K562 (cell line): ENCODE measurements around the gene MRPS6. TPM values are rescaled to one million over a fixed set of nuclear protein-coding genes. Genes with fewer than 3 reads are reported as not detected.

Experiments used
- CHD2 ChIP-seq: IDR thresholded peaks from 2 replicates; pipeline ENCODE4 v1.6.1; 2011; ENCODE audit warnings: low read depth, low read length
- GATA2 ChIP-seq: sonication (generic); formaldehyde crosslinking; IDR thresholded peaks from 2 replicates; pipeline ENCODE4 v1.4.0; 2020; ENCODE audit warnings: mild to moderate bottlenecking, missing genetic modification reagents
- HDAC1 ChIP-seq, 2 experiments: fragments of 450-650 bp; IDR thresholded peaks; 2 replicates each; pipeline ENCODE4 v1.6.1; 2016 to 2017; ENCODE audit warnings: inconsistent platforms in 1 of 2, mild to moderate bottlenecking in 1 of 2, moderate library complexity in 1 of 2
- HDAC3 ChIP-seq: fragments of 450-650 bp; IDR thresholded peaks from 2 replicates; pipeline ENCODE4 v1.6.1; 2018; ENCODE audit warnings: borderline replicate concordance, mild to moderate bottlenecking, moderate library complexity; ENCODE audit not compliant: partially characterized antibody
- HDAC8 ChIP-seq: fragments of 450-650 bp; IDR thresholded peaks from 2 replicates; pipeline ENCODE4 v1.6.1; 2016; ENCODE audit warnings: mild to moderate bottlenecking, missing genetic modification characterization, moderate library complexity, missing compliant biosample characterization
- HNRNPLL ChIP-seq: fragments of 200-400 bp; formaldehyde crosslinking; IDR thresholded peaks from 2 replicates; pipeline ENCODE4 v1.6.1; 2017; ENCODE audit warnings: low read length, low read depth, mild to moderate bottlenecking; ENCODE audit not compliant: poor library complexity, severe bottlenecking
- LCOR ChIP-seq: sonication (generic); formaldehyde crosslinking; IDR thresholded peaks from 2 replicates; pipeline ENCODE4 v1.8.0; 2022; ENCODE audit warnings: mild to moderate bottlenecking, missing genetic modification reagents
- MAFK ChIP-seq: IDR thresholded peaks from 2 replicates; pipeline ENCODE4 v1.6.1; 2011; ENCODE audit warnings: low read length, improper control_type of control experiment
- POLR3G ChIP-seq: IDR thresholded peaks from 2 replicates; pipeline ENCODE4 v1.6.1; 2011; ENCODE audit not compliant: insufficient read length, insufficient replicate concordance; ENCODE audit errors: extremely low read depth
- REST ChIP-seq, 2 experiments: fragments of 450-650 bp; formaldehyde crosslinking in 1 of 2; IDR thresholded peaks; 2 replicates each; pipeline versions ENCODE4 v1.4.0 to v1.6.1; 2014 to 2020; ENCODE audit warnings: mild to moderate bottlenecking in 2 of 2, borderline replicate concordance in 1 of 2, low read depth in 1 of 2
- TAF7 ChIP-seq: fragments of 450-650 bp; IDR thresholded peaks from 2 replicates; pipeline ENCODE4 v1.6.1; 2016; ENCODE audit warnings: missing genetic modification characterization, missing compliant biosample characterization
- TBP ChIP-seq: optimal IDR thresholded peaks from 2 replicates; pipeline ENCODE3; 2011; ENCODE audit warnings: low read depth, low read length, improper control_type of control experiment
- THRB ChIP-seq: fragments of 450-650 bp; formaldehyde crosslinking; conservative IDR thresholded peaks from 2 replicates; pipeline ENCODE4 v1.4.0; 2022; ENCODE audit warnings: mild to moderate bottlenecking, missing genetic modification characterization
- ZEB2 ChIP-seq: fragments of 450-650 bp; IDR thresholded peaks from 2 replicates; pipeline ENCODE4 v1.6.1; 2016
- ZFP1 ChIP-seq: fragments of 450-650 bp; formaldehyde crosslinking; IDR thresholded peaks from 2 replicates; pipeline ENCODE4 v1.4.0; 2020; ENCODE audit warnings: mild to moderate bottlenecking, mixed read lengths
- ZZZ3 ChIP-seq: fragments of 450-650 bp; IDR thresholded peaks from 2 replicates; pipeline ENCODE4 v1.6.1; 2016; ENCODE audit warnings: antibody characterized with exemption, mild to moderate bottlenecking, moderate library complexity
- polyA plus RNA-seq, 8 experiments: library from polyadenylated mRNA; depleted of rRNA in 4 of 8; stranded (reverse) in 5 of 8; unstranded in 3 of 8; fragments of >200 nt; fragmentation: Nextera tagmentation in 2 of 8; fragmentation: Illumina TruSeq in 1 of 8; extraction: Ambion mirVana in 2 of 8; extraction: Trizol in 1 of 8; gene quantifications; 2 replicates each; pipeline versions ENCODE4 v1.2.1 to v1.2.3, GENCODE V29; 2011 to 2014; ENCODE audit warnings: inconsistent platforms in 1 of 8, missing spikeins in 1 of 8
- total RNA-seq, 7 experiments: library from RNA; depleted of rRNA in 6 of 7; stranded (reverse); fragments of >200 nt in 6 of 7; fragmentation: Illumina TruSeq in 2 of 7; extraction: Trizol in 2 of 7; gene quantifications; 2 replicates each; pipeline versions ENCODE4 v1.2.1 to v1.2.3, GENCODE V29; 2011 to 2021; ENCODE audit warnings: low replicate concordance in 1 of 7

The MRPS6 gene
- total and polyA plus RNA-seq, 9 of the 15 experiments (the other 6 are each of a cell fraction or from before 2014, with no cell fraction given), result 26.1 to 72.0 (median 39.3) TPM

- TF ChIP-seq ZFP1 (CRISPR knock-in tag), result 0 out of 2 replicates have a peak, but pooled peaks have one; percentile 24
- peak; percentile 33 for TF ChIP-seq HNRNPLL
- 0 out of 4 replicates have a peak, but pooled peaks of 1 of the 2 experiments have one; percentile 25 for TF ChIP-seq HDAC1 (IDR thresholded peaks at IDR 0.05)
- TF ChIP-seq ZZZ3, result no peak
- peak; percentile 51; the same call in 1 of the 2 replicates for TF ChIP-seq GATA2 (CRISPR knock-in tag)
- TF ChIP-seq TBP, result peak; percentile 23
- no peak for TF ChIP-seq ZEB2
- TF ChIP-seq TAF7, result no peak
- TF ChIP-seq HDAC3, result peak; percentile 12
- TF ChIP-seq HDAC8 (tag), result no peak
- peak; percentile 62; the same call in 1 of the 2 replicates for TF ChIP-seq LCOR (CRISPR knock-in tag)
- TF ChIP-seq CHD2, result peak; percentile 41; the same call in 1 of the 2 replicates
- no peak for TF ChIP-seq REST (IDR thresholded peaks at IDR 0.05; ENCODE audit: borderline replicate concordance)
- TF ChIP-seq REST (CRISPR knock-in tag; IDR thresholded peaks at IDR 0.05; ENCODE audit: low read depth), result 0 out of 2 replicates have a peak, but pooled peaks have one; percentile 53
- no peak for TF ChIP-seq POLR3G
- TF ChIP-seq MAFK, result no peak
- TF ChIP-seq THRB (CRISPR knock-in tag), result no peak
Measured at GRCh38 chr21:34074283-34075090, 1.1 kb downstream of the MRPS6 start (continued).
